Breast epithelium (tissue), 4 donors: ENCODE measurements around the gene CHN2. TPM values are rescaled to one million over a fixed set of nuclear protein-coding genes. Genes with fewer than 3 reads are reported as not detected.

Experiments
- DNase-seq, 2 donors: peaks; one replicate each; pipeline ENCODE4 v3.0.0-alpha.2; 2019; ENCODE audit warnings: low spot score in 2 of 2
- H3K27ac ChIP-seq, 2 donors: fragments of 200-600 bp; sonication (generic) in 1 of 2; one replicate each; pipeline ENCODE4 v1.5.1; 2016 to 2019; ENCODE audit warnings: mild to moderate bottlenecking in 1 of 2
- H3K27me3 ChIP-seq, 2 donors: fragments of 200-600 bp; sonication (generic) in 1 of 2; one replicate each; pipeline versions ENCODE4 v1.5.1 to v1.6.0; 2017 to 2019; ENCODE audit warnings: control low read depth in 1 of 2, mild to moderate bottlenecking in 1 of 2
- H3K36me3 ChIP-seq: fragments of 200-600 bp; one replicate; pipeline ENCODE4 v1.5.1; 2019
- H3K4me1 ChIP-seq, 2 donors: fragments of 200-600 bp; sonication (generic); one replicate each; pipeline ENCODE4 v1.5.1; 2016 to 2019; ENCODE audit warnings: control low read depth in 1 of 2
- H3K4me3 ChIP-seq, 3 donors: fragments of 200-600 bp; sonication (generic); 1 replicate in 2 of 3; 2 replicates in 1 of 3; pipeline ENCODE4 v1.5.1; 2016 to 2019; ENCODE audit warnings: mild to moderate bottlenecking in 3 of 3, moderate library complexity in 2 of 3
- H3K9me3 ChIP-seq, 2 donors: fragments of 200-600 bp; sonication (generic) in 1 of 2; one replicate each; pipeline ENCODE4 v1.5.1; 2016 to 2019; ENCODE audit warnings: control low read depth in 1 of 2
- CTCF ChIP-seq, 3 donors: fragments of 450-650 bp; IDR thresholded peaks; one replicate each; pipeline ENCODE4 v1.5.1; 2016 to 2017; ENCODE audit warnings: antibody characterized with exemption in 3 of 3, mild to moderate bottlenecking in 3 of 3, moderate library complexity in 3 of 3
- POLR2A ChIP-seq: fragments of 450-650 bp; IDR thresholded peaks from one replicate; pipeline ENCODE4 v1.6.1; 2016; ENCODE audit warnings: antibody characterized with exemption, mild to moderate bottlenecking, moderate library complexity
- POLR2AphosphoS5 ChIP-seq, 3 donors: sonication (generic); formaldehyde crosslinking; IDR thresholded peaks; one replicate each; pipeline ENCODE4 v1.6.1; 2017; ENCODE audit warnings: antibody characterized with exemption in 3 of 3
- intact Hi-C: fragments of 100-400 bp; cut with DNase I; formaldehyde crosslinking; loops from one replicate; pipeline ENCODE4 v1.15.1; 2023; ENCODE audit warnings: low total_unique reads
- total RNA-seq, 3 donors: library from RNA; depleted of rRNA; stranded (reverse); fragments of >200 nt; gene quantifications; one replicate each; pipeline ENCODE4 v1.1.0, GENCODE V29; 2016

The CHN2 gene
- total RNA-seq, 3 donors from 2014 or later = 6.3 to 17.1 (median 7.9) TPM

DNA sequence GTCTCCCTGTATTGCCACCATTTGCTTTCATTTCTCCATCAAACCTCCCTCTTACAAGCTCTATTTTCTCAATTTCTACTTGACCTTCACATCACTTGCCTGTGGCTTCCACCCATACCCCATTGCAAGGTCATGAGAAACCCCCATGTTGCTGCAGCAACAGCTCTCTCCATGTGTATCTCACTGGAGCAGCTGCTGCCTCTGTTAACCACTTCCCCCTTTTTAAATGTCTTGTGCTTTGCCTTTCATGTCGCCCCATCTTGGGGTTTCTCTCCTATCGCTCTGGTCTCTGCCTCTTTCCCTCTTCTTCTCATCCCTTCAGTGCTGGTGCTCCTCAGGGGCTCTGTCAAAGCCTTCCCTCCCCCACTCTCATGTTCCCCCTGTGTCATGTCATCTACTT is 148.8 kb downstream of the CHN2 start:
- intact Hi-C loops = no loop called here
- no peak overlapping the region for H3K4me3 ChIP-seq
- H3K36me3 ChIP-seq = no peaks in the 10 kb centered on the region
- no peak for TF ChIP-seq CTCF (IDR thresholded peaks at IDR 0.05)
- no peak for TF ChIP-seq POLR2A
- TF ChIP-seq POLR2AphosphoS5 (IDR thresholded peaks at IDR 0.05) = no peak
- no peaks in the 10 kb centered on the region for H3K4me1 ChIP-seq
- DNase-seq = no peak
- no peaks in the 10 kb centered on the region for H3K9me3 ChIP-seq
- H3K27me3 ChIP-seq = no peaks in the 10 kb centered on the region
- no peak overlapping the region for H3K27ac ChIP-seq

GRCh38 chr7:29344334-29344978 is 149.9 kb downstream of the CHN2 start:
- H3K9me3 ChIP-seq = no peaks in the 10 kb centered on the region
- H3K4me1 ChIP-seq = no peaks in the 10 kb centered on the region
- no peak overlapping the region for H3K4me3 ChIP-seq
- no peaks in the 10 kb centered on the region for H3K27me3 ChIP-seq
- intact Hi-C loops = no loop called here
- DNase-seq = no peak
- H3K36me3 ChIP-seq = no peaks in the 10 kb centered on the region
- TF ChIP-seq CTCF (IDR thresholded peaks at IDR 0.05) (no peak), POLR2AphosphoS5 (IDR thresholded peaks at IDR 0.05) (no peak), POLR2A (no peak)
- H3K27ac ChIP-seq = no peak overlapping the region

DNA sequence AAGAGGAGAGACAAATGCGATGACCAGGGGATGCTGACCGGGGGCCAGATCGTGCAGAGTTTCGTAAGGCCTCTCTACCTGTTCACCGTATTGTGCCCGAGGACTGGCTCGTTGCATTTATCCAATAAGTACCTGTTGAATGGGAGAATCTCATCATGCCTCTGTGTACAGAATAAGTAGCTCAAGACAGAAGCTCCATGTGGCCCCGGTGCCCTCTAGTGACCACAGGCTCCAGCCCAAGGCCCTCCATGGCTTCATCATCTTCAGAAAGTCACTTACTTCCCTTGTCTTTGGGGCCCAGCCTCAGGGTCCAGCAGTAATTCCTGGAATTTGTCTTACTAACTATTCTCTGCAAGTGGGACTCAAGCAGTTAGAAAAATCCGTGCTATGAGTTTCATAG is 151.0 kb downstream of the CHN2 start:
- no peak for TF ChIP-seq POLR2AphosphoS5 (IDR thresholded peaks at IDR 0.05)
- no peak for TF ChIP-seq POLR2A
- no peak for TF ChIP-seq CTCF (IDR thresholded peaks at IDR 0.05)
- no peak for DNase-seq
- no peaks in the 10 kb centered on the region for H3K36me3 ChIP-seq
- H3K27ac ChIP-seq = no peak overlapping the region
- intact Hi-C loops = no loop called here
- H3K4me3 ChIP-seq = no peak overlapping the region
- no peaks in the 10 kb centered on the region for H3K4me1 ChIP-seq
- H3K27me3 ChIP-seq = no peaks in the 10 kb centered on the region
- no peaks in the 10 kb centered on the region for H3K9me3 ChIP-seq

- H3K4me1 ChIP-seq = no peaks in the 10 kb centered on the region
- TF ChIP-seq POLR2AphosphoS5 (IDR thresholded peaks at IDR 0.05) (no peak), CTCF (IDR thresholded peaks at IDR 0.05) (no peak), POLR2A (no peak)
- intact Hi-C loops = no loop called here
- H3K27ac ChIP-seq = no peak overlapping the region
- no peaks in the 10 kb centered on the region for H3K36me3 ChIP-seq
- no peaks in the 10 kb centered on the region for H3K27me3 ChIP-seq
- H3K4me3 ChIP-seq = no peak overlapping the region
- H3K9me3 ChIP-seq = no peaks in the 10 kb centered on the region
- DNase-seq = no peak
These were observed 151.8 kb downstream of the CHN2 start for GRCh38 chr7:29346231-29346978.

GRCh38 chr7:29349362-29349761 is 154.8 kb downstream of the CHN2 start:
- H3K9me3 ChIP-seq = no peaks in the 10 kb centered on the region
- no peak overlapping the region for H3K4me3 ChIP-seq
- H3K27ac ChIP-seq = no peak overlapping the region
- no peak for DNase-seq
- no peaks in the 10 kb centered on the region for H3K4me1 ChIP-seq
- no peak for TF ChIP-seq CTCF (IDR thresholded peaks at IDR 0.05)
- TF ChIP-seq POLR2AphosphoS5 (IDR thresholded peaks at IDR 0.05) = no peak
- TF ChIP-seq POLR2A = no peak
- intact Hi-C loops = no loop called here
- H3K36me3 ChIP-seq = no peaks in the 10 kb centered on the region
- H3K27me3 ChIP-seq = no peaks in the 10 kb centered on the region
